GM20000 (cell line): ENCODE results near the gene OAT.

Source experiments
- DNase-seq: peaks from one replicate; pipeline ENCODE4 v3.0.0; 2012; ENCODE audit warnings: low spot score
- TF ChIP-seq, protein P1 (sequence below): IDR thresholded peaks from 2 replicates; pipeline ENCODE4 v1.5.1; 2012; ENCODE audit warnings: mild to moderate bottlenecking, control low read depth; ENCODE audit errors: extremely low read depth, missing control alignments

OAT gene

GRCh38 chr10:124357561-124357885 lies 61.2 kb downstream of the OAT start:
- TF ChIP-seq, protein P1, sequence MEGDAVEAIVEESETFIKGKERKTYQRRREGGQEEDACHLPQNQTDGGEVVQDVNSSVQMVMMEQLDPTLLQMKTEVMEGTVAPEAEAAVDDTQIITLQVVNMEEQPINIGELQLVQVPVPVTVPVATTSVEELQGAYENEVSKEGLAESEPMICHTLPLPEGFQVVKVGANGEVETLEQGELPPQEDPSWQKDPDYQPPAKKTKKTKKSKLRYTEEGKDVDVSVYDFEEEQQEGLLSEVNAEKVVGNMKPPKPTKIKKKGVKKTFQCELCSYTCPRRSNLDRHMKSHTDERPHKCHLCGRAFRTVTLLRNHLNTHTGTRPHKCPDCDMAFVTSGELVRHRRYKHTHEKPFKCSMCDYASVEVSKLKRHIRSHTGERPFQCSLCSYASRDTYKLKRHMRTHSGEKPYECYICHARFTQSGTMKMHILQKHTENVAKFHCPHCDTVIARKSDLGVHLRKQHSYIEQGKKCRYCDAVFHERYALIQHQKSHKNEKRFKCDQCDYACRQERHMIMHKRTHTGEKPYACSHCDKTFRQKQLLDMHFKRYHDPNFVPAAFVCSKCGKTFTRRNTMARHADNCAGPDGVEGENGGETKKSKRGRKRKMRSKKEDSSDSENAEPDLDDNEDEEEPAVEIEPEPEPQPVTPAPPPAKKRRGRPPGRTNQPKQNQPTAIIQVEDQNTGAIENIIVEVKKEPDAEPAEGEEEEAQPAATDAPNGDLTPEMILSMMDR: no peak
- no peak for DNase-seq

DNA sequence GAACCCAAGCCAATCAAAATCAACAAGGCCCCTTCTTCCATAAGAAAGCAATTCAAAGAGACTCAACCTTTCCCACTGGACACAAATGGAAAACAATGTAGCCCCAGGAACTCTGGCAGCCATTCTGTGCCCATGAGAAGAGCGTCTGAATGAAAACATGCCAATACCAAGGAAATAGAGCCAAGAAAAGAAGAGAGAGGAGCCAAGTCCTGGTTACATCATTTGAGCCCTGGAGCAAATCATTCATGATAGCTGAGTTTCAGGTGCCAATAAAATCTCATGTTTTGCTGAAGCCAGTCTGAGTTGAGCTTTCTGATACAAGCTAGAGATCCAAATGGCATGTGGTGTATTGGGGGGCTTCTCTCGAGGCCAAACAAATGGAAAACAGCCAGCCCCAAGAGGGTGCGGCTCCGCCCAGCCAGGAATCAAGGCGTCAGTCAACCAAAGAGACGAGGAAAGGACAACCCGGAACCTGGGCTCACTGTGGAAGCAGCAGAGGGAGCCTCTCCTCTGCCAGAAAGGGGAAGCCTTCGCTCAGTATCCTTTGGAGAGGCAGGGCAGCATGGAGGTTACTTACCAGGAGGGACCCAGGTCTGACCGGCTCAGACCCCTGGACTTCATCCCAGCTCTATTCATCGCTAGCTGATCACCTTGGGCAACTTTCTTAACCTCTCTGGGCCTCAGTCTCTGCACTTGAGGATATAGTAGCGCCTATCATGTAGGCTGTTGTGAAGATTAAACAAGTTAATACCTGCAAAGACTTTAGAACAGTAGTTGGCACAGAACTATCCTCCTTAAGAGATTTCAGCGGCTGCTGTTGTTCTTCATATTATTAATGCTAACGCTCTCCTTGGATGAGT lies 61.8 kb downstream of the OAT start:
- no peak for DNase-seq
- TF ChIP-seq, protein P1: no peak

GRCh38 chr10:124354411-124355382 lies 64.0 kb downstream of the OAT start:
- DNase-seq: peak; percentile 54
- TF ChIP-seq, protein P1: no peak

- DNase-seq: no peak
- TF ChIP-seq, protein P1: no peak
Observed at GRCh38 chr10:124353896-124354295, 64.8 kb downstream of the OAT start.

- no peak for DNase-seq
- TF ChIP-seq, protein P1: no peak
Observed at GRCh38 chr10:124353091-124353815, 65.5 kb downstream of the OAT start.

DNA sequence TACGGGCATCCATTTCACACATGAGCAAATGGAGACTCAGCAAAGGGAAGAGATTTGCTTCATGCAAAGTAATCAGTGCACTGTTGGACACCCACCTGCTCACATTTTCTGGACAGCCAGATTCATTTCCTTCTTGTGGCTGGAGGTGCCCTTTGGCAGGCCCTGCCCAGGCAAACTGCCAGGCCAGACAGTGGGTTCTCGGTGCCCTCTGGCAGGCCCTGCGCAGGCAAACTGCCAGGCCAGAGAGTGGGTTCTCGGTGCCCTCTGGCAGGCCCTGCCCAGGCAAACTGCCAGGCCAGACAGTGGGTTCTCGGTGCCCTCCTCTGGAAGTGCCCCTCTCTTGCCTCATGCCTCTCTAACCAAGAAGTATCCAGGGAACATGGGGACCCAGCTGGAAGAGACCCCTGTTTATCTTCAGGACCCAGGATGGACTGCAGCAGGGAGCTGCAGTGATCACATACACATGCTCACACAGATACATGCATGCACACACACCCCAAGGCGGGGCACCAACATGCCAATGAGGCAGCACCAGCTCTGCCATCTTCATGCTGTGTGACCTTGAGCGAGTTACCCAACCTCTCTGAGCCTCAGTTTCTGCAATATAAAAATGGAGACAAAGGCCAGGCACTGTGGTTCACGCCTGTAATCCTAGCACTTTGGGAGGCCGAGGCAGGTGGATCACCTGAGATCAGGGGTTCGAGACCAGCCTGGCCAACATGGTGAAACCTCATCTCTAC lies 67.1 kb downstream of the OAT start:
- TF ChIP-seq, protein P1: no peak
- no peak for DNase-seq
